ENCODE results near the gene TRAF3. TPM values are rescaled to one million over a fixed set of nuclear protein-coding genes. Genes with fewer than 3 reads are reported as not detected.
A peak's percentile ranks its signal among the peaks of the same experiment; 100 is the strongest.

The TRAF3 gene
- total RNA-seq, 4 donors from 2014 or later = 15.9 to 24.9 (median 18.6) TPM

GRCh38 chr14:102828151-102828550 is 50.9 kb downstream of the TRAF3 start:
- WGBS, 2 donors = 42 to 50% methylated on average over 11 of the region's 11 CpGs
- H3K4me1 ChIP-seq = peaks cover 4 to 11% of the 10 kb centered on the region in 2 donors
- H3K36me3 ChIP-seq = no peaks in the 10 kb centered on the region
- H3K4me3 ChIP-seq (replicated peaks in 1 of 3) = peak overlapping the region in 1 of 3 donors; percentile 1
- no peaks in the 10 kb centered on the region for H3K9me3 ChIP-seq
- peak in 1 of 2 donors; percentile 3 for DNase-seq
- intact Hi-C loops (cut with DNase I) = no loop called here
- TF ChIP-seq POLR2A (IDR thresholded peaks at IDR 0.05) = no peak
- TF ChIP-seq, protein P1, sequence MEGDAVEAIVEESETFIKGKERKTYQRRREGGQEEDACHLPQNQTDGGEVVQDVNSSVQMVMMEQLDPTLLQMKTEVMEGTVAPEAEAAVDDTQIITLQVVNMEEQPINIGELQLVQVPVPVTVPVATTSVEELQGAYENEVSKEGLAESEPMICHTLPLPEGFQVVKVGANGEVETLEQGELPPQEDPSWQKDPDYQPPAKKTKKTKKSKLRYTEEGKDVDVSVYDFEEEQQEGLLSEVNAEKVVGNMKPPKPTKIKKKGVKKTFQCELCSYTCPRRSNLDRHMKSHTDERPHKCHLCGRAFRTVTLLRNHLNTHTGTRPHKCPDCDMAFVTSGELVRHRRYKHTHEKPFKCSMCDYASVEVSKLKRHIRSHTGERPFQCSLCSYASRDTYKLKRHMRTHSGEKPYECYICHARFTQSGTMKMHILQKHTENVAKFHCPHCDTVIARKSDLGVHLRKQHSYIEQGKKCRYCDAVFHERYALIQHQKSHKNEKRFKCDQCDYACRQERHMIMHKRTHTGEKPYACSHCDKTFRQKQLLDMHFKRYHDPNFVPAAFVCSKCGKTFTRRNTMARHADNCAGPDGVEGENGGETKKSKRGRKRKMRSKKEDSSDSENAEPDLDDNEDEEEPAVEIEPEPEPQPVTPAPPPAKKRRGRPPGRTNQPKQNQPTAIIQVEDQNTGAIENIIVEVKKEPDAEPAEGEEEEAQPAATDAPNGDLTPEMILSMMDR (IDR thresholded peaks at IDR 0.05) = no peak
- no peaks in the 10 kb centered on the region for H3K27me3 ChIP-seq
- H3K27ac ChIP-seq = peak overlapping the region in 2 of 3 donors; percentile 15 to 24

GRCh38 chr14:102829016-102829548 is 51.8 kb downstream of the TRAF3 start:
- Histone ChIP-seq H3K4me3 (replicated peaks in 1 of 3) (no peak overlapping the region), H3K27me3 (no peaks in the 10 kb centered on the region), H3K27ac (no peak overlapping the region), H3K36me3 (no peaks in the 10 kb centered on the region), H3K4me1 (peaks cover 4 to 11% of the 10 kb centered on the region in 2 donors), H3K9me3 (no peaks in the 10 kb centered on the region)
- intact Hi-C loops (cut with DNase I) = no loop called here
- TF ChIP-seq, protein P1 (IDR thresholded peaks at IDR 0.05) = no peak
- no peak for TF ChIP-seq POLR2A (IDR thresholded peaks at IDR 0.05)
- no peak for DNase-seq
- WGBS, 2 donors = 80 to 84% methylated on average over 5 of the region's 5 CpGs

DNA sequence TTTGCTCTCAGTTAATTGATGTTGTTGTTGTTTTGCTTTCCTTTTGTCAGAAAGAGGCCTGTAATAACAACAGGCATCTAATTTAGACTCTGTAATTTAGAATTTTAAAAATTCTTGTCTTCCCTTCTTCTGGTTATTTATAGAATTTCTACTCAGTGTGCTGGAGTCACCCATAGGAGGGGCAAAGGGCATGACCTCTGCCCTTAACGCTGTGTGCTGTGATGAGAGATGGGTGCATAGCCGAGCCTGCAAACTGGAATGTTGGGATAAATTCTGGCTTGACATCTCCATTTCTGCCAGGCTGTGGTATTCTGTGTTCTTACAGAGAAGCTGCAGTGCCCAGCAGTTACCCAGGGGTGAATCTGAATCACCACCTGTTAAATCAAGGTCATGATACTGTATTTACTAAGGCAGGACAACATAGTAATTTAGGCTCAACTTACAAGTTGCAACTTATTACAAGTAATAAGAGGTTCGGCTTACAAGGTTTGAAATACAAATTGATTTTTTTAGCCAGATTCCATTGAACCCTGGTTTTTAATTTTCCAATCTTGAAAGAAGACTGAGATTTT is 53.3 kb downstream of the TRAF3 start:
- Histone ChIP-seq H3K36me3 (no peaks in the 10 kb centered on the region), H3K27ac (no peak overlapping the region), H3K4me1 (peaks cover 4 to 6% of the 10 kb centered on the region in 2 donors), H3K4me3 (replicated peaks in 1 of 3) (no peak overlapping the region), H3K9me3 (no peaks in the 10 kb centered on the region), H3K27me3 (no peaks in the 10 kb centered on the region)
- intact Hi-C loops (cut with DNase I) = no loop called here
- 88 to 92% methylated on average over 3 of the region's 3 CpGs for WGBS, 2 donors
- no peak for TF ChIP-seq POLR2A (IDR thresholded peaks at IDR 0.05)
- TF ChIP-seq, protein P1 (IDR thresholded peaks at IDR 0.05) = no peak
- DNase-seq = no peak

GRCh38 chr14:102831163-102831804 is 54.0 kb downstream of the TRAF3 start:
- no peak overlapping the region for H3K27ac ChIP-seq
- 97 to 98% methylated on average over 6 to 7 of the region's 7 CpGs for WGBS, 2 donors
- no peaks in the 10 kb centered on the region for H3K27me3 ChIP-seq
- H3K4me1 ChIP-seq = peaks cover 4 to 6% of the 10 kb centered on the region in 2 donors
- DNase-seq = no peak
- no peak overlapping the region for H3K4me3 ChIP-seq (replicated peaks in 1 of 3)
- H3K36me3 ChIP-seq = no peaks in the 10 kb centered on the region
- intact Hi-C loops (cut with DNase I) = no loop called here
- H3K9me3 ChIP-seq = no peaks in the 10 kb centered on the region
- TF ChIP-seq POLR2A (IDR thresholded peaks at IDR 0.05) = no peak
- TF ChIP-seq, protein P1 (IDR thresholded peaks at IDR 0.05) = no peak

GRCh38 chr14:102833341-102833740 is 56.1 kb downstream of the TRAF3 start:
- no peak for TF ChIP-seq POLR2A (IDR thresholded peaks at IDR 0.05)
- TF ChIP-seq, protein P1 (IDR thresholded peaks at IDR 0.05) = no peak
- H3K4me3 ChIP-seq (replicated peaks in 1 of 3) = no peak overlapping the region
- no peaks in the 10 kb centered on the region for H3K36me3 ChIP-seq
- no peaks in the 10 kb centered on the region for H3K9me3 ChIP-seq
- H3K27ac ChIP-seq = no peak overlapping the region
- intact Hi-C loops (cut with DNase I) = no loop called here
- H3K27me3 ChIP-seq = no peaks in the 10 kb centered on the region
- WGBS, 2 donors = 95 to 97% methylated on average over 7 of the region's 7 CpGs
- peaks cover under 1 to 6% of the 10 kb centered on the region in 2 donors for H3K4me1 ChIP-seq
- no peak for DNase-seq

Data from thyroid gland (tissue), 4 donors.